GM08714 (cell line): Measurements from ENCODE around the gene ADAM33.

Experiments used
- H3K4me3 ChIP-seq: fragments of 200-500 bp; sonication (Bioruptor generic); 2 replicates; pipeline ENCODE4 v1.5.1; 2014; ENCODE audit warnings: mild to moderate bottlenecking, low read length, inconsistent platforms
- ZNF274 ChIP-seq: IDR thresholded peaks from 2 replicates; pipeline ENCODE4 v1.6.1; 2012; ENCODE audit warnings: mild to moderate bottlenecking, low read depth, low read length

ADAM33 gene

DNA sequence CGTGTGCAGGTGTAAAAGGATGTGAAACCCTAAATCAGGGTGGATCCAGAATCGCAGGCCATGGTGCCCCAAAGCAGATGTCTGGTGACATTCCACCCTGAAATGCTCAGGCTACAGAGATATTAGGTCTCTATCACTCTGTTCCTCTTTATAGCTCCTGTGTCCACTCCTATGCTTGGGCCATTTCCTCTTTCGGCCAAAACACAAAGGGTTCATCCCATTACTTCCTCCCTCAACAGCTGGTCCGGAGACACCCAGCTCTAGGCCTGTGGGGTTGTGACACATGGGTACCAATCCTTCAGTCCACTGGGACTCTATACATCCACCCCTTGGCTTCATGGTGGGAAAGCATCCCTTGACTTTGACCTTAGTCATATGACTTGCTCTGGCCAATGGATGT, 32.3 kb upstream of the ADAM33 start:
- TF ChIP-seq ZNF274, result no peak
- H3K4me3 ChIP-seq, result no peak overlapping the region

- no peak for TF ChIP-seq ZNF274
Observed at GRCh38 chr20:3712279-3712873, 30.6 kb upstream of the ADAM33 start, which contains the start of gene SIGLEC1. TSS of gene SIGLEC1 (minus strand) at chr20:3712600. CDS start at chr20:3707128, 5,472 bp downstream.

DNA sequence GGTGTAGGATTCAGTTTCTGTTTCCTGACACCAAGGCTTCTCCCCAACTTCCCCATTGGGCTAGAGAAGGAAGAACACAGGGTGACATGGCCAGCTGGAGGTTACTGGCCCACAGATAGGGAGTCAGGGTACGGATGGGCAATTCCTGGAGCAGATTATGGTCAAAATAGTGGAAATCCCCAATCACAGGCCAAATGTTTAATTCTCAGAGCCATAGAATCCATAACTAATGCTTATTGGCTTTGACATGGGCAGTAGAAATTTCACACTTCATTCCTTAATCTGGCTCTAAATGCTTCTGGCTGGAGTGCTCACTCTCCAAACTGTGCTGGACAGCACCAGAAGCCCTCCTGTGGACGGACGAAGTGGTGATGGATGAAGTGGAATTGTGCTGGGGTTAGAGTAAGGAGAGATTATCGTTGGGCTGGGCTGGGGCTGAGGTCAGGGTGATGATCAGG, 29.7 kb upstream of the ADAM33 start:
- no peak overlapping the region for H3K4me3 ChIP-seq
- TF ChIP-seq ZNF274, result no peak

More at GRCh38 chr20:3712279-3712873, 30.6 kb upstream of the ADAM33 start, which contains the start of gene SIGLEC1:
- no peak within 1 kb of the TSS for H3K4me3 ChIP-seq

GRCh38 chr20:3710703-3711483, 29.1 kb upstream of the ADAM33 start:
- no peak overlapping the region for H3K4me3 ChIP-seq
- TF ChIP-seq ZNF274, result no peak

GRCh38 chr20:3710011-3710466, 28.2 kb upstream of the ADAM33 start:
- H3K4me3 ChIP-seq, result no peak overlapping the region
- no peak for TF ChIP-seq ZNF274

GRCh38 chr20:3707508-3707899, 25.7 kb upstream of the ADAM33 start:
- no peak overlapping the region for H3K4me3 ChIP-seq
- no peak for TF ChIP-seq ZNF274

DNA sequence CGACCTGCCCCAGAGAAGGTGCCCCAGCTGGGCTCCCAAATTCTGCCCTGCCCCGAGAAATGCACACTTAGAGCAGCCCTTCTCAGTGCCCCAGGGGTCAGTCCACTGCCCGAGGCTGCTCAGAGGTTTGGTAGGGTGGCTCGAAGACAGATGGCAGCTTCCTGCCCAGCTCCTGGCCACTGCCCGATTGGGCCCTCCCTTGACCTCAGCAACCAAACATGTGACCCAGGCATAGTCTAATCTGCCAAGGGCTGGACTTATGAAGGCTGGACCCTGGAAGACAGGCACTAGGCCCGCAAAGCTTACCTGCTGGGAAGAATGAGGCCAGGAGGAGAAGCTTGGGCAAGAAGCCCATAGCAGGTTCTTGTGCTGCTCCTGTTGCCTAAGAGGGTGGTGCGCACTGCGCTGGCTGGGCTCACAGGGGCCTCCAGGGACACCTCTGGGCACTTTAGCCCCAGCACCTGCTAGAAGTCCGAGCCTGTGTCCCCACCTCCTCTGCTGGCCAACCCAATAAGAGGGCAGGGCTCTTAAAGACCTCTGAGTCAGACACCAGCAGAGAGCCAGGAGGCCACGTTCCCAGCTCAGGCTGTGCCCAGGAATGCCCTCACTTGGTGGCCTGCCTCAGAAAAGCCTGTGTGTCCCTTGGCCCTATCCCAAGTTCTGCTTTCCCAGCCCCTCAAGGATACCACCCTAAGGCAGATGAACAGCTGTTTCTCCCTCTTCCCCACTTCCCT, 25.1 kb upstream of the ADAM33 start:
- H3K4me3 ChIP-seq, result no peak overlapping the region
- TF ChIP-seq ZNF274, result no peak

- H3K4me3 ChIP-seq, result no peak overlapping the region
- no peak for TF ChIP-seq ZNF274
Observed at GRCh38 chr20:3705970-3706739, 24.3 kb upstream of the ADAM33 start.

- TF ChIP-seq ZNF274, result no peak
- H3K4me3 ChIP-seq, result no peak overlapping the region
Observed at GRCh38 chr20:3705491-3705969, 23.7 kb upstream of the ADAM33 start.

GRCh38 chr20:3704087-3704486, 22.3 kb upstream of the ADAM33 start:
- no peak overlapping the region for H3K4me3 ChIP-seq
- TF ChIP-seq ZNF274, result no peak

DNA sequence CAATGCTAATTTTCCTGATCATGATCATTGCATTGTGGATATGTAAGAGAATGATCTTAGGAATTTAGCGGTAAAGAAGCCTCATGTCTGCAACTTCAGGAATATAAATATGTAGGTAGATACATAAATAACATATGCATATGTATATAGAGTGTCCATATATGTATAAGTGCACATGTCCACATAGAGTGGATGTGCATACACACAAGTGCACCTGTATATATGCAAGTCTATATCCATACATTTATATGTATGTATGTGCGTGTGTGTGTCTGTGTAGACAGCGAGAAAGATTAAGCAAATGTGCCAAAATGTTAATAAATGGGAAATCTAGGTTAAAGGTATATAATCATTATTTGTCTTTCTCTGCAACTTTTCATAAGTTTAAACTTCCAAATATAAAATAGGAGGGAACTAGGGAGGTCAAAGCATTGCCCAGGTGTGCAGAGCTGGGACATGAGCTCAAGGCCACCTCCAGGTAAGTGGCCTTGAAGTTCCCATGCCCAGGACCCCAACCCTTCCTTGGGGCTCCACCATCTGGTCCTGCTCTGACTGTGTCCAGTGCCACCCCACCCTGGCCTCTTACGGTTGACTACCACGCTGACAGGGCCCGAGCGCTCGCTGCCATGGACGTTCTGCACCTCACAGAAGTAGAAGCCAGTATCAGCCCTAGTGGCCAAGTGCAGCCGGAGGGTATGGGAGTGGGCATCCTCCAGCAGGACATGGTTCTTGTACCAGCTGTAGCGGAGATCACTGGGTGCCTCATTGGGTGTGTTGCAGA, 21.0 kb upstream of the ADAM33 start:
- TF ChIP-seq ZNF274, result no peak

DNA sequence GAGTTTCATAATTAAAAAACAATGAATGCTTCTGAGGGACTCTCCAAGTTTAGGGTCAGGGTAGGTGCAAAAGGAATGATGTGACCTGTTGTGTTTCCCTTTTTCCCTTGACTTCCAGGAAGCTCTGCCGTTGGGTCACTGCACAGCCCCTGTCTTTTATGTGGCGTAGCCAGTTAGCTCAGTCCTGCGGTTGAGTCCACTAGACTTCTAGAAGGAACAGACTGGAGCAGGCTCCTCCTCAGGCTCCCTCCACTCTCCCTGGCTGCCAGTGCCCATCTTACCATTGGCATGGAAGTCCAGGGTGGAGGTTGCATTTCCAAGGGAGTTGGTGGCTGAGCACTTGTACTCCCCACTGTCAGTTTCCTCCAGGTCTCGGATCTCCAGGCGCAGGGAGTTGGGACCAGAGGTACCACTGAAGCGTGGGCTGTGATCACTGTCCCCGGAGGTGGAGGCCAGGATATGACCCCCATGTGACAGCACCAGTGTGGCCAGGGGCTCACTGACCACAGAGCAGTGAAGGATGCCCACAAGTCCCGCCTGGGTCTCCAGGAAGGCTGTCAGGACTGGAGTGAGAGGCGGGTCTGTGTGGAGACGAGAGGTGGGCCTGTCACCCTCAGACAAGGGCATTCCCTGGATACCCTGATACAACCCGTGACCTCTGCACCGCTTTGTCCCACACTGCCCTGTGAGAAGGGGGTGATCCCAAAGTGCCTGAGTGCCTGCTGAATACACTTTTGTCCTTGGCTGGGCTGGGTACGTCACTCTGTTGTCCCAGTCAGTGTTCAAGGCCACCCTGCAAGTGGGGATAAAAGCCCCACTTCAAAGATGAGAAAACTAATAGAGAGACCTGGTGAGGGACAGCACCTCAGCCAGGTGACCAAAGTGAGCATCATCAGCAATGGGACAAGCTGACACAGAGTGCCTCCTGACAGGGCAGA, 19.5 kb upstream of the ADAM33 start:
- no peak for TF ChIP-seq ZNF274

More for the DNA sequence above, 21.0 kb upstream of the ADAM33 start:
- H3K4me3 ChIP-seq, result no peak overlapping the region

DNA sequence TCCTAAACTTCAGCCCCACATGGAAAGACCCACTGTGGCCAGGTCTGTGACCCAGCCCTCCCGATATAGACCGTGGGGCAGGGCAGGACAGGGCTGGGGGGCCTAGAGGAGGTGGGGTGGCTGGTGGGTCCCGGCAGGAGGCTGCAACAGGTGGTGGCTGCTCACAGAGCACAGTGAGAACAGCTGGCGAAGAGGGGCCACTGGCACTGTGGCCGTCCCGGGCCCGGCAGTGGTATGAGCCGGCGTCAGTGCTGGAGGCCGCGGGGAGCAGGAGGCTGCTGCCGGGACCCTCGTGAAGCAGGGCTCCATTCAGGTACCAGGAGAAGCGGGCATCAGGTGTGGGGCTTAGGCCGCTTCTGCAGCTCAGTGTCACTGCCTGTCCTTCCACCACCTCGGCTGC, 17.2 kb upstream of the ADAM33 start:
- no peak for TF ChIP-seq ZNF274
- H3K4me3 ChIP-seq, result no peak overlapping the region

More for the DNA sequence above, 19.5 kb upstream of the ADAM33 start:
- H3K4me3 ChIP-seq, result no peak overlapping the region
